Left lung (tissue), 10 donors: ENCODE data around the gene WNT7B. TPM values are rescaled to one million over a fixed set of nuclear protein-coding genes. Genes with fewer than 3 reads are reported as not detected.

Source experiments
- ATAC-seq: fragments of 200-7000 bp; cut with Tn5 transposase; one replicate; pipeline ENCODE4 v1.9.1; 2020; ENCODE audit warnings: moderate library complexity
- DNase-seq, 4 donors: peaks; one replicate each; pipeline ENCODE4 v3.0.0-alpha.2; 2013 to 2020
- H3K27ac ChIP-seq, 2 donors: fragments of 200-600 bp; sonication (generic) in 1 of 2; one replicate each; pipeline versions ENCODE4 v1.5.0 to v1.8.0; 2020 to 2021
- H3K27me3 ChIP-seq, 2 donors: fragments of 200-600 bp; sonication (generic) in 1 of 2; one replicate each; pipeline versions ENCODE4 v1.5.0 to v1.8.0; 2020 to 2021
- H3K36me3 ChIP-seq, 2 donors: fragments of 200-600 bp; sonication (generic) in 1 of 2; one replicate each; pipeline versions ENCODE4 v1.5.0 to v1.8.0; 2020 to 2021
- H3K4me1 ChIP-seq, 2 donors: fragments of 200-600 bp; one replicate each; pipeline ENCODE4 v1.8.0; 2021
- H3K4me3 ChIP-seq, 2 donors: fragments of 200-600 bp; sonication (generic) in 1 of 2; one replicate each; pipeline versions ENCODE4 v1.5.0 to v1.8.0; 2020 to 2021; ENCODE audit warnings: mild to moderate bottlenecking in 1 of 2
- H3K9me3 ChIP-seq, 2 donors: fragments of 200-600 bp; sonication (generic) in 1 of 2; one replicate each; pipeline versions ENCODE4 v1.5.0 to v1.8.0; 2020 to 2021
- CTCF ChIP-seq, 2 donors: fragments of 200-600 bp; sonication (generic) in 1 of 2; IDR thresholded peaks; one replicate each; pipeline versions ENCODE4 v1.5.0 to v1.8.0; 2021; ENCODE audit warnings: antibody characterized with exemption in 2 of 2
- intact Hi-C, 2 donors: fragments of 100-400 bp; cut with DNase I; formaldehyde crosslinking; loops; one replicate each; pipeline versions ENCODE4 v1.11.2 to v1.14.2; 2022
- polyA plus RNA-seq, 6 donors: library from polyadenylated mRNA; unstranded; fragments of 120-200 nt; gene quantifications; one replicate each; pipeline ENCODE4 v1.2.1, GENCODE V29; 2013; ENCODE audit not compliant: insufficient read length in 6 of 6
- total RNA-seq, 2 donors: library from RNA; stranded (reverse); fragmentation: NEBNext Ultra II Directional; extraction: Animal tissue kit (Norgen Biotek cat#: 25700); gene quantifications; one replicate each; pipeline ENCODE4 v1.2.1, GENCODE V29; 2021
- donor health status: DM: no; HTN: yes; CAD: no.
- donor health status: DM: no; HTN: no; CAD: no.

WNT7B gene
- total and polyA plus RNA-seq, 8 donors: 7.2 to 21.7 (median 14.9) TPM

DNA sequence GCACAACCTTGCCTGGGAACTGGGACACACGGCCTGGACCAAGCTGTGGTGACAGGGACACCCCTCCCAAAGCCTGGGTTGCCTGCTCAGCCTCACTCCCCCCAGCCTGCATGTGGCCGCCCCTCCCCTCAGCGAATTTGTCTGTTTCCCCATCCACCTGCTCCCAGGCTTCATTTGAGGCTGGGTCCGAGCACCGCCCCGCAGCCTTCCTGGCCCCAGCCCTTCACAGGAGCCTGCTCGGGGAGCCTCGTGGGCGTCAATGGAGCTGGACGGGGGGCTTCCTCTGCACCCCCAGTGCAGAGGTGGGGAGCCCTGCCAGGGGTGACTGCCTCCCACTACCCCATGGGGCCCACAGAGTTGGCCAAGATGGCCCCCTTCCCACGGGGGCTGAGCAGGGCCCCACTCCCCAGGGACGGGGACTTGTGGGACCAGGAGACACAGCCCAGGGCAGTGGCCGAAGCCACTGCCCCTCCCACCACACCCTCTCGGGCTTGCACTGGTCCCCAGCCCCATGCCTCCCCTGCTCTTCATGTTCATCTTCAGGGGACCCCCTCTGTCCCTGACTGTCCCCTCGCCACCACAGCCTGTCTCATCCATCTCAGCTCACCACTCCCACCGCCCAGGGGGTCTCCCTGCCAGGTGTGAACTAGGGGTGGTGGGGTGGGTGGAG, 91.7 kb downstream of the WNT7B start:
- ATAC-seq (no peak), DNase-seq (peak in 2 of 4 donors; percentile 14 to 60)
- intact Hi-C loops: no loop called here
- H3K36me3 ChIP-seq: no peaks in the 10 kb centered on the region
- TF ChIP-seq CTCF (IDR thresholded peaks at IDR 0.05): no peak
- peaks cover 0 to 5% of the 10 kb centered on the region in 2 donors for H3K4me1 ChIP-seq
- peaks cover 13 to 97% of the 10 kb centered on the region in 2 donors for H3K27me3 ChIP-seq
- no peaks in the 10 kb centered on the region for H3K9me3 ChIP-seq
- H3K27ac ChIP-seq: no peak overlapping the region
- no peak overlapping the region for H3K4me3 ChIP-seq

DNA sequence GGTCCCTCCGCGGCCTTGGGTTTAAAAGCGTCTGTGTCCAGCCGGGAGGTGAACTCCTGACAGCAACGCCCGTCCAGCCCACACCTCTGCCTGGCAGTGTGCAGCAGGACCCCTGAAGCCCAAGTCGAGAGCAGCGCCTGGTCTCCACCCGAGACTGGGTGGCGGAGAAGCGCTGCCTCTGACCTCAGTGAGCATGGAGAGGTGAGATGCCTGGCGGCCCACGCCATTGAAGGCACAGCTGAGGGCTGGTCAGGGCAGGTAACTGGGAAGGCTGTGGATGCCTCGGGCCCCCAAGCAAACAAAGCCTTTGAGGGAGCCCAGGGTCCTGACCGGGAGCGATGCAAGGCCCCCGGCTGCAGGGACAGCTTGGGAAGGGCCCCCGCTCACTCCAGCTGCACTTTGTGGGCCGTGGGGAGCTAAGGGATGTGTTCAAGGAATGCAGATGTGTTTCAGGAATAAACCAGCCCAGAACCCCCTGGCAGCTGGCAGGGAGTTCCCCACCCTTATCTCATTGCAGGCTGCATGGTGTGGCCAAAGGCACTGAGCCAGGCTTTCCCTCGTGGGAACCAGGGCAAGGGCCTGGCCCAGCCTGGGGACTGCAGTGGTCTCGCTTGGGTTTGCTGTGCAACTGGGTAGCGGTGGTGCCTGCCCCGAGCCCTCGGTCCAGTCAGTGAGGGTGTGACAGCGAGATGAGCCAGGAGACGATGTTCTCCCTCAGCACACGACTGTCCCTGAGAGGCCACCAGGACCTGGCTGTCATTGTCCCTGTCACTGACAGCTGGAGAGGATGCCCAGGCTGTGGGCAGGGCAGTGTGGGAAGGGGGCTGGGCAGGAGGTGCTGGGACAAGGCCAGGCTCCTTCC, 92.5 kb downstream of the WNT7B start:
- no peak for TF ChIP-seq CTCF (IDR thresholded peaks at IDR 0.05)
- intact Hi-C loops: no loop called here
- Histone ChIP-seq H3K36me3 (no peaks in the 10 kb centered on the region), H3K9me3 (no peaks in the 10 kb centered on the region), H3K4me1 (peaks cover 0 to 5% of the 10 kb centered on the region in 2 donors), H3K4me3 (no peak overlapping the region), H3K27me3 (peaks cover 19 to 97% of the 10 kb centered on the region in 2 donors), H3K27ac (no peak overlapping the region)
- DNase-seq: peak in 2 of 4 donors; percentile 29 to 66
- ATAC-seq: no peak

GRCh38 chr22:45883811-45884170, 93.2 kb downstream of the WNT7B start:
- peaks cover 19 to 95% of the 10 kb centered on the region in 2 donors for H3K27me3 ChIP-seq

GRCh38 chr22:45882881-45883810, 93.8 kb downstream of the WNT7B start:
- DNase-seq (peak in 2 of 4 donors; percentile 22 to 78), ATAC-seq (no peak)
- no peak for TF ChIP-seq CTCF (IDR thresholded peaks at IDR 0.05)
- no peaks in the 10 kb centered on the region for H3K9me3 ChIP-seq
- no peaks in the 10 kb centered on the region for H3K36me3 ChIP-seq
- intact Hi-C loops: no loop called here
- no peak overlapping the region for H3K4me3 ChIP-seq
- no peak overlapping the region for H3K27ac ChIP-seq
- H3K4me1 ChIP-seq: peaks cover 0 to 5% of the 10 kb centered on the region in 2 donors
- peaks cover 19 to 95% of the 10 kb centered on the region in 2 donors for H3K27me3 ChIP-seq

More at GRCh38 chr22:45883811-45884170, 93.2 kb downstream of the WNT7B start:
- ATAC-seq: no peak
- DNase-seq: peak in 2 of 4 donors; percentile 1 to 27
- no peak for TF ChIP-seq CTCF (IDR thresholded peaks at IDR 0.05)
- H3K4me1 ChIP-seq: peaks cover 0 to 5% of the 10 kb centered on the region in 2 donors
- H3K4me3 ChIP-seq: no peak overlapping the region
- H3K27ac ChIP-seq: no peak overlapping the region
- no peaks in the 10 kb centered on the region for H3K9me3 ChIP-seq
- intact Hi-C loops: no loop called here
- H3K36me3 ChIP-seq: no peaks in the 10 kb centered on the region
